Omental fat pad (tissue), 4 donors: Measurements from ENCODE around the gene ADH1C. TPM values are rescaled to one million over a fixed set of nuclear protein-coding genes. Genes with fewer than 3 reads are reported as not detected.

Experiments
- ATAC-seq: fragments of 150-250 bp; one replicate; pipeline ENCODE4 v1.9.1; 2016; ENCODE audit warnings: mild to moderate bottlenecking, moderate library complexity; ENCODE audit not compliant: low FRiP score
- DNase-seq: peaks from one replicate; pipeline ENCODE4 v3.0.0-alpha.2; 2019; ENCODE audit warnings: low spot score
- CTCF ChIP-seq, 3 donors: fragments of 450-650 bp; IDR thresholded peaks; one replicate each; pipeline ENCODE4 v1.5.1; 2016 to 2017; ENCODE audit warnings: antibody characterized with exemption in 3 of 3, mild to moderate bottlenecking in 3 of 3, moderate library complexity in 2 of 3
- total RNA-seq, 4 donors: library from RNA; depleted of rRNA; stranded (reverse); fragments of >200 nt; gene quantifications; one replicate each; pipeline ENCODE4 v1.1.0, GENCODE V29; 2016

The ADH1C gene
- 100 to 1,000 TPM in 1 of 4 donors, 10 to 100 TPM in 2, 1 to 10 TPM in 1; 7.7 to 102 (median 46.9) TPM for total RNA-seq

GRCh38 chr4:99352602-99353537 lies at the start of gene ADH1C:
Gene ADH1C (minus strand): TSS chr4:99352746. CDS start chr4:99352675, 71 bp downstream.
- no peak for TF ChIP-seq CTCF (IDR thresholded peaks at IDR 0.05)
- ATAC-seq = no peak
- no peak for DNase-seq

GRCh38 chr4:99400831-99401230 lies 48.3 kb upstream of the ADH1C start:
- ATAC-seq (no peak), DNase-seq (no peak)
- no peak for TF ChIP-seq CTCF (IDR thresholded peaks at IDR 0.05)

- TF ChIP-seq CTCF (IDR thresholded peaks at IDR 0.05) = no peak
- DNase-seq = no peak
- ATAC-seq = no peak
Observed at GRCh38 chr4:99399017-99399416, 46.5 kb upstream of the ADH1C start.

GRCh38 chr4:99395595-99396364 lies 43.2 kb upstream of the ADH1C start:
- DNase-seq = no peak
- ATAC-seq = no peak
- no peak for TF ChIP-seq CTCF (IDR thresholded peaks at IDR 0.05)

- no peak for TF ChIP-seq CTCF (IDR thresholded peaks at IDR 0.05)
- DNase-seq (no peak), ATAC-seq (no peak)
Observed at GRCh38 chr4:99394896-99395295, 42.4 kb upstream of the ADH1C start.

GRCh38 chr4:99390055-99390454 lies 37.5 kb upstream of the ADH1C start:
- no peak for DNase-seq
- no peak for ATAC-seq
- no peak for TF ChIP-seq CTCF (IDR thresholded peaks at IDR 0.05)
